HG02973 (cell line): ENCODE measurements around the gene PIK3CB.
"Not testable (repeated sequence)": the region's sequence is repeated elsewhere in the genome, so short reads cannot be mapped to it uniquely, and the experiment has no call there.

Experiments used
- ATAC-seq: cut with Tn5 transposase; IDR thresholded peaks from one replicate; pipeline ENCODE4 v1.9.1; 2021; ENCODE audit warnings: moderate library complexity; ENCODE audit not compliant: unreplicated experiment

The PIK3CB gene

GRCh38 chr3:138768125-138768524 is 66.6 kb downstream of the PIK3CB start:
- ATAC-seq = no peak

- no peak for ATAC-seq
These were observed 67.1 kb downstream of the PIK3CB start for GRCh38 chr3:138767498-138768104.

GRCh38 chr3:138761002-138761401 is 73.7 kb downstream of the PIK3CB start:
- ATAC-seq = no peak

- ATAC-seq = no peak
These were observed 86.5 kb downstream of the PIK3CB start for GRCh38 chr3:138748190-138748589.

GRCh38 chr3:138747225-138747624 is 87.5 kb downstream of the PIK3CB start:
- no peak for ATAC-seq

GRCh38 chr3:138740072-138740471 is 94.7 kb downstream of the PIK3CB start:
- ATAC-seq = no peak

- ATAC-seq = no peak
These were observed 102.3 kb downstream of the PIK3CB start for GRCh38 chr3:138732456-138732855.

- no peak for ATAC-seq
These were observed 107.6 kb downstream of the PIK3CB start for GRCh38 chr3:138726946-138727730.

GRCh38 chr3:138726042-138726441 is 108.7 kb downstream of the PIK3CB start:
- not testable (repeated sequence) for ATAC-seq

GRCh38 chr3:138725116-138725515 is 109.6 kb downstream of the PIK3CB start:
- ATAC-seq = no peak

GRCh38 chr3:138724443-138724842 is 110.3 kb downstream of the PIK3CB start:
- ATAC-seq = no peak

- ATAC-seq = no peak
These were observed 115.9 kb downstream of the PIK3CB start for GRCh38 chr3:138718849-138719248.

- ATAC-seq = peak; percentile 87
These were observed 117.4 kb downstream of the PIK3CB start for GRCh38 chr3:138717348-138717747.

- ATAC-seq = no peak
These were observed 122.6 kb downstream of the PIK3CB start for GRCh38 chr3:138712086-138712485.

GRCh38 chr3:138705675-138706074 is 129.1 kb downstream of the PIK3CB start:
- no peak for ATAC-seq

GRCh38 chr3:138696666-138697370 is 137.9 kb downstream of the PIK3CB start:
- no peak for ATAC-seq

GRCh38 chr3:138694287-138695007 is 140.3 kb downstream of the PIK3CB start:
- ATAC-seq = no peak

GRCh38 chr3:138692152-138692551 is 142.6 kb downstream of the PIK3CB start:
- no peak for ATAC-seq

GRCh38 chr3:138691351-138691750 is 143.4 kb downstream of the PIK3CB start:
- no peak for ATAC-seq

- ATAC-seq = no peak
These were observed 144.7 kb downstream of the PIK3CB start for GRCh38 chr3:138690036-138690435.

- no peak for ATAC-seq
These were observed 145.8 kb downstream of the PIK3CB start for GRCh38 chr3:138688871-138689299.
